GM18502 (cell line): ENCODE measurements around the gene GNG13.
"Not testable (repeated sequence)": the region's sequence is repeated elsewhere in the genome, so short reads cannot be mapped to it uniquely, and the experiment has no call there.

Experiments
- ATAC-seq: cut with Tn5 transposase; IDR thresholded peaks from one replicate; pipeline ENCODE4 v1.9.1; 2021; ENCODE audit warnings: mild to moderate bottlenecking; ENCODE audit not compliant: unreplicated experiment, poor library complexity

The GNG13 gene

DNA sequence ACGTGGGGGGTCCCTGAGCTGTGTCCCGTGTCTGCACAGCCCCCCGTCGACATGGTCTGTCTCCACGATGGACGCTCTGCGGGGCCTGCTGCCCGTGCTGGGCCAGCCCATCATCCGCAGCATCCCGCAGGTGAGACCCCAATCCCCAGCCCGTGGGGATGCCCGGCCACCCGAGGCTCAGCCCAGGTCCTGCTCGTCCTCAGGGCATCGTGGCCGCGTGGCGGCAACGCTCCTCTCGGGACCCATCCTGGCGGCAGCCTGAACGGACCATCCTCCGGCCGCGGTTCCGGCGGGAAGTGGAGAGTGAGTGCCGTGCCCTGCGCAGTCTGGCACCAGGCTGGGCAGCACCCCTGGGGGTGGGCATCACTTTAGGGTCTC is 35.1 kb downstream of the GNG13 start:
- ATAC-seq: no peak

DNA sequence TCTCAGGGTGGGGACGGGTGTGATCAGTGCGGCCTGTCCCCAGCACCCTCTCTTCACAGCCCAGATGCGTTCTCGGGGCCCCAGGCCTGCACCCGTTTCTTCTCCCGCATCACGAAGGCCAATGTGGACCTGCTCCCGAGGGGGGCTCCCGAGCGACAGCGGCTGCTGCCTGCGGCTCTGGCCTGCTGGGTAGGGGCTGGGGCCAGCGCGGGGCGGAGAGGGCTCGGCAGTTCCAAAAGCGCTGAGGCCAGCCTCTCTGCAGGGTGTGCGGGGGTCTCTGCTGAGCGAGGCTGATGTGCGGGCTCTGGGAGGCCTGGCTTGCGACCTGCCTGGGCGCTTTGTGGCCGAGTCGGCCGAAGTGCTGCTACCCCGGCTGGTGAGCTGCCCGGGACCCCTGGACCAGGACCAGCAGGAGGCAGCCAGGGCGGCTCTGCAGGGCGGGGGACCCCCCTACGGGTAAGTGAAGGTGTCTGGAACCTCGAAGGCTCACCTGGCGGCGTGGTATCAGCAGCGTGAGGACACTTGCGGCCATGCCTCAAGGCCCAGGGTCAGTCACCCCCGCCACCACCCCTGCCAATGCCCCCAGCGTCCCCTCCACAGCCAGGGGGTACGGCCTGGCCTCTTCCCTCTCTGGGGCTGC is 35.6 kb downstream of the GNG13 start:
- ATAC-seq: no peak

DNA sequence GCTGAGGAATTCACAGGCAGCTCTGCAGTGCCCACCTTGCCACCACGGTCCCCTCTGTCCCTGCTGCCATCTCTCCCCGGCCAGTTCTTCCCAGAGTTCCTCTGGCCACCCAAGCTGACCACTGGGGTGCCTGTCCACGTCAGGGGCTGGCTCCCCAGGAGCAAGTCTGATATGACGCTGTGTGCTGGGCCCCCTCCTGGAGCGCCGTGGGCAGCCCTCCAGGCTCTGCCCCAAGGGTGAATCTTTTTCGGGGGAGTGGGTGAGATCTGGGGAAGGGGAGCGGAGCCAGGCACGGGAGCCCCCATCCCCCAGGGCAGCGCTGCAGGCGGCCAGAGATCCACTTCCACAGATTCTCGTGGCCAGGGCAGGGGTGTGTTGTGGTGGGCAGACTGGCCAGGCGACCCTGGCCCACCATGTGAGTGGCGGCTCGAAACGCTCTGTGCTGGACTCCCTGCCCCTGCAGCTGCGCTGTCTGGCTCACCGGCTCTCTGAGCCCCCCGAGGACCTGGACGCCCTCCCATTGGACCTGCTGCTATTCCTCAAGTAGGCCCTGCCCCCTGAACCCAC is 36.3 kb downstream of the GNG13 start:
- ATAC-seq: no peak

DNA sequence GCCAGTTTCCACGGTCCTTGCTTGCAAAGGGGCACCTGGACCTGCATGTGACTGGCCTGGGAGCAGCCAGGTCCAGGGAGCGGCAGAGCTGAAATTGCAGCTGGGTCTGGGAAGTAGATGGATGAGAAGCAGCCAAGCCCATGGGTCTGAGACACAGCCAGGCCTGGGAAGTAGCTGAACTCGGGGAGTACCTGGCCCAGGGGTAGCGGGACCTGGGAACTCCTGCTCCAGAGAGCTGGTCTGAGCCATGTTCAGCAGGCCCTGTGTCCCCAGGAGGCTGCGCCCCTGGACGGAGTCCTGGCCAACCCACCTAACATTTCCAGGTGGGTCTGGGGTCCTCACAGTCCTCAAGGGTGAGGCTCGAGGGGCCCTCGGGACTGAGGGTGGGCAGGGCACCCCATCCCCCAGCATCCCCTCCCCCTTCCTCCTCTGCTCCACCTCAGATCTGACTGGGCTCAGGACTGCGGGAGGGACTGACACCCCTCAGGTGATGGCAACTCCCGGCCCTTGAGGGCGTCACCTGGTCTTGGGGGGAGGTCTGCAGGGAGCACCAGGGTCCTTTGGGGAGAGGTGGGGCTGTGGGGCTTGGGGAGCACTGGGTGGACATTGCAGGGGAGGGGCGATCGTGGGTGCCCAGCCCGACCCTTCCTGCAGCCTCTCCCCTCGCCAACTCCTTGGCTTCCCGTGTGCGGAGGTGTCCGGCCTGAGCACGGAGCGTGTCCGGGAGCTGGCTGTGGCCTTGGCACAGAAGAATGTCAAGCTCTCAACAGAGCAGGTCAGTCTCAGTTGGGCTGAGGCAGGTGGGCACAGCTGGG is 37.0 kb downstream of the GNG13 start:
- no peak for ATAC-seq

DNA sequence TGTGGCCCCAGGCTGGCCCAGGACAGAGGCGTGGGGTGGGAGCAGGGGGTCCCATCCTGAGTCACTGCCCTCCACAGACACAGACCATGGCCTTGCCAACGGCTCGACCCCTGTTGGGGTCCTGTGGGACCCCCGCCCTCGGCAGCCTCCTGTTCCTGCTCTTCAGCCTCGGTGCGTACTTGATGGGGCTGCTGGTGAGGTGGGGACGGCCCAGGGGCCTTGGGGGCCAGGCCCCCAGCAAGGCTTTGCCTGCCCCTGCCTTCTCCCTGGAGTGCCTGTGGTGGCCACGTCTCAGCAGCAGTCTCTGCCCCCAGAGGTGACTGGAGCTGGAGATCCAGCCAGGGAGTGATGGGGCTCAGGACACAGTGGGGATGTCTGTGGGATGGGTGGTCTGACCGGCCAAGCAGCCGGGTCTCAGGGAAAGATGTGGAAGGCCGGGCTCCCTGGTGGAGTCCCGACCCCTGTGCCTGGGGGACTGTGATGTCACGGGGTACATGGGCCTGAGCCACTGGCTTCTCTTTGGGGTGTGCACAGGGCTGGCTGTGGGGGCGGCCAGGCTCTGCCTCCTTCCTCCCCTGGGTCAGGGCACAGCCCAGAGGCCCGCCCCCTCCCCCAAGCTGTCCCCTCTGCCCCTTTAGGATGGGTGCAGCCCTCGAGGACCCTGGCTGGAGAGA is 37.8 kb downstream of the GNG13 start:
- ATAC-seq: no peak

DNA sequence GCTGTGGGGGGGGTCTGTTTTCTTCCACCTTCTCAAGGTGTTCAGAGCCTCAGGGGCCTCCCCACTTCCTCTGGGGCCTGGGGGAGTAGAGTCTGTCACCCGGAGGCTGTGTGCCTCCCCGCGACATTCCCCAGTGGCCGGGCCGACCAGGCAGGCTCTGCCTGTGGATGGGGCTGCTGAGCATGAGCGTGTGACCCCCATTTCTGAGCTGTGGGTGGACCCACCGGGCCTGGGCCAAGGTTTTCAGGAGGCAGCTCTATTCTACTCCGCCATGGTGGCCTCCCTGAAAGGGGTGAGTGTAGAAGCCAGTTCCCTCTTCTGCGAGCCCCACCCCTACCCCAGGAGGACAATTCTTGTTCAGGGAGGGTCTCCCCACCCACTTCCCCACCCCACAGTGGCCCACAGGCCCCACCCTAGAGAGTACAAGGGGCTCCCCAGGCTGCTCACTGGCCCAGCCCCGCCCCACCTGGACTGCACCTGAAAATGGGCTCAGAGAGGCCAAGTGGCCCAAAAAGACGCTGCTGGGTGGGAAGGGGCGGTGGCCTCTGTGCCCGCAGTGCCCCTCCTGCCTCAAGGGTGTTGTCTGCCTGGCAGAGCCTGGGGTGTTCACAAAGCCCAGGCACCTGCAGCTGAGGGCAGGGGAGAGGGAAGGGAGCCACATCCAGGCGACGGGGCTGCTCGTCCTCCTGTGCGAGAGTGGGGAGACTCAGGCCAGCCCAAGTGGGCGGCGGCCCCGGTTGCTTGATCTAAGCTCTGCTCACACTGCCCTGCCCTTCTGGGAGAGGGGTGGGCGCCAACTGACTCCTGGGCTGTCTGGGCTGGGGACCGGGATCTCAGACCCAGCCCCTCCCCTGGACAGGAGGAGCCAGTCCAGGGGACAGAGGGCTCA is 38.7 kb downstream of the GNG13 start:
- no peak for ATAC-seq

DNA sequence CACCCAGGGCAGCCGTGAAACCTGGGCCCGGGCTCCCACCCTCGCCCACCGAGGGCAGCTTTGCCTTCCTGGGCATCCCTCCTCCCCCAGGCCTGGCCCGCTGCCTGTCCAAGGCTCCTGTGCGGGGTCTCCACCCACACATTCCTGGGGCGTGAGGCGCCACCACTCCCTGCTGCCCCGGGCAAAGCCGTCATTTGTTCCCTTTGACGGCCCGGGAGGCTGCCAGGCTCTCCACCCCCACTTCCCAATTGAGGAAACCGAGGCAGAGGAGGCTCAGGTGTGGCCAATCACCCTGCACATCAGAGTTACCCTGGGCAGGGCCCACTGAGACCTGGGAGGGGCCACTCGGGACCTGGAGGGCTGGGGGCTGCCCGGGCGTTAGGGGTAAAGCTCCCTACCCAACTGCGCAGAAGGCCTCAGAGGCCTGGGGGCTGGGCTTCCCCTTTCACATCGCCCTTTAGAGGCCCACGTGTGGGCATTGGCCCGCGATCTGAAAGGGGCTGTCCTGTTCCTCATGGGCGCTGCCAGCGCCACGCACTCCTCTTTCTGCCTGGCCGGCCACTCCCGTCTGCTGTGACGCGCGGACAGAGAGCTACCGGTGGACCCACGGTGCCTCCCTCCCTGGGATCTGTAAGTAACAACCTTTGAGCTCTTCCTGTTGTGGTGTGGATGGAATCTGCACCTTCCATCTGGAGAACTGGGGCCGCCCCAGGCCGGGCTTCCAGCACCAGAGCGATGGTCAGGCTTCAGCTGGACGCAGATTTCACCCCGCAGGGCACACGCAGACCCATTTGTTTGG is 39.8 kb downstream of the GNG13 start, which contains the start of gene MSLN:
Gene MSLN, plus strand, starts transcription at position 190 of the 799 bp plus-strand sequence. CDS start 1,947 bp downstream, outside the sequence.
- no peak for ATAC-seq

DNA sequence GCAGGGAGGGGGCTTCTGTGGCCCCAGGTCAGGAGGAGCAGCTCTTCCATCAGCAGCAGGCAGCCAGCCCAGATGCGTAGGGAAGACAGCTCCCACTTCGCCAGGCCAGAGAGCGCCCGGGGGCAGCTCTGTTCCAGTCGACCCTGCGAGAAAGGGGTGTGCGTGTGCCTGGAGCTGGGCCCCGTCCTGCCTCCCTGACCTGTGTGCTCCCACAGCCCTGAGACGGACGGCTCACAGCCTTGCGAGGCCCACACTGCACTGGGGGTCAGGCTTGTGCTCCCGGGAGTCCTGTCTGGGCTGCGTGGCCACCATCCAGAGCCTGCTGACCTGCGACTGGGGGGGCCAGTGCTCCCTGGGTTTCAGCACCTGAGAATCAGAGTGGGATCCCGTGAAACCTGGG is 40.5 kb downstream of the GNG13 start:
- no peak for ATAC-seq

DNA sequence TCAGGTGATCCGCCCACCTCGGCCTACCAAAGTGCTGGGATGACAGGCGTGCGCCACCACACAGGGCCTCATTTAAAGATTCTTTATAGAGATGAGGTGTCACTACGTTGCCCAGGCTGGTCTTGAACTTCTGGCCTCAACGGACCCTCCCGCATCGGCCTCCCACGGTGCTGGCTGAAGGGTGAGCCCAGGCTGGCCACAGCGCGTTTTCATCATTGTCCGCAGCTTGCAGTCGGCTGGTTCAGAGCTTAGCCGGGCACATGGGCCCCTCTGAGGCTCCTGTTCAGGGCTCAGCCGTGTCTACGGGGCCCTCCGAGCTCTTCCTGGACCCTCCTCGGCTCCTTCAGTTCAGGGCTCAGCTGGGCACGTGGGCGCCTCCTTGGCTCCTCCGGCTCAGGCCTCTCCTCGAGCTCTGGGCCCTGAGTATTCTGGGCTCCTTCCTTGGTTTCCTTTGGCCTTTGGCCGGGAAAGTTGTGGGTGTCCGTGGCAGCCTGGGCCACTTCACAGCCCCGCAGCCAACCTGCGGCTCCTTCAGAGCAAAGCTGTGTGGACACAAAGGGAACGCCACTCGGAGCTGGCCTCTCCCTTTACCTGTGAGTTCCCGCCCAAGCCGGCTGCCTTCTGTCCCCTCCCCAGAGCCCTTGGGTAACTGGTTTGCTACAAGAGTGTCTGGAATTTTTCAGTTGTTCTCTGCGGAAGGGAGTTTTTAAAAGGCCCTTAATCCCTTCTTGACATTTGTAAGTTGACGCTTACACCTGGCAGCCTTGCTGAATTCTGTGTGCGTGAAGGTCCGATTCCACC is 41.2 kb downstream of the GNG13 start:
- ATAC-seq: no peak

DNA sequence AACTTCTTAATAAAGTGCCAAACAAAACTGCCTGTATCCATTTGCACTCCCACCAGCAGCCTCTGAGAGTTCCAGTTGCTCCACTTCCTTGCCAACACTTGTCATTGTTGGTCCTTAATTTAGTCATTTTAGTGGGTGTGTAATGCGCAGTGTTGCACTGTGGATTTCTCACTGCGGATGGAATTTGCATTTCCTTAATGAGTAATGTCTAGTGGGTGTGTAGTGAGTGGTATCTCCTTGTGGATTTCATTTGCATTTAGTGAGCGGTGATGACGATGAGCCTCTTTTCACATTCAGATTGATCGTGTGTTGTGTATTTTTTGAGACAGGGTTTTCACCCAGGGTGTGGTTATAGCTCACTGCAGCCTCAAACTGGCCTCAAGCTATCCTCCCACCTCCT is 44.1 kb downstream of the GNG13 start:
- ATAC-seq: no peak

DNA sequence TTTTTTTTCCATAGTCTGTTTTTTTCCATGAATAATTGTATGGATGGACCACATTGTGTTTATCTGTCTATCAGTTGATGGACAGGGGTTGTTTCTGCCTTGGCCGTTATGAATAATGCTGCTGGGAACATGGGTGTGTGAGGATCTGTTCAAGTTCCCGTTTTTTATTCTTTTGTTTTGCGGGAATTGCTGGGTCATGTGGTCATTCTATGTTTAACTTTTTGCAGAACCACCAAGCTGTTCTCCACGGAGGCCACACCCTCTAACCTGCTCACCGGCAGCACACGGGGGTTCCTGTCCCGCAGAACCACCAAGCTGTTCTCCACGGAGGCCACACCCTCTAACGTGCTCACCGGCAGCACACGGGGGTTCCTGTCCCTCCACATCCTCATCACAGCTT is 45.9 kb downstream of the GNG13 start:
- no peak for ATAC-seq

DNA sequence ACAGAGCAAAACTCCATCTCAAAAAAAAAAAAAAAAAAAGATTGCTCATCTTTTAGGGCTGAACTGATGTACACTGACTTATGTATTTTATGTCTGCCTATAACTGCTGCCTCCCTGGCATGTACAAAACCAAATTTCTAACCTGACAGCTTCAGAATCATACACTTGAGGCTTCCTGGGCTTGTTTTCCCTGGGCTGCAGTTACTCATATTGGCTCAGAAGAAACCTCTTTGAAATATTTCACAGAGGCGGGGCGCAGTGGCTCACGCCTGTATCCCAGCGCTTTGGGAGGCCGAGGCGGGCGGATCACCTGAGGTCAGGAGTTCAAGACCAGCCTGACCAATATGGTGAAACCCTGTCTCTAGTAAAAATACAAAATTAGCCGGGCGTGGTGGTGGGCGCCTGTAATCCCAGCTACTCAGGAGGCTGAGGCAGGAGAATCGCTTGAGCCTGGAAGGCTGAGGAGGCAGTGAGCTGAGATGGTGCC is 46.4 kb downstream of the GNG13 start:
- ATAC-seq: not testable (repeated sequence)

DNA sequence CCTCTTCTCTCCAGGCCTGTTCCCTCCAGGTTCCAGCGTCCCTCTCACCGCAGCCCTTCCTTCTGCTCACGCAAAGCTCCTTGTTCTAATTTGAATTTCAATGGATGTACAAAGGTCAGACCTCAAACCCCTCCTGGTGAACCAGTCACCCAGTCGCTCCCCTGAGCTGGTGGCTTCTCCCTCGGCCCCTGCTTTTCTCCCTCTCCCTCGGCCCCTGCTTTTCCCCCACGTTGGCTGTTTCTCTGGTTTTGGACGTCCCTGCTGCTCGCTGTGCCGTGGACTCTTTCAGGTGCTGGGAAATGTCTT is 48.6 kb downstream of the GNG13 start:
- ATAC-seq: no peak

DNA sequence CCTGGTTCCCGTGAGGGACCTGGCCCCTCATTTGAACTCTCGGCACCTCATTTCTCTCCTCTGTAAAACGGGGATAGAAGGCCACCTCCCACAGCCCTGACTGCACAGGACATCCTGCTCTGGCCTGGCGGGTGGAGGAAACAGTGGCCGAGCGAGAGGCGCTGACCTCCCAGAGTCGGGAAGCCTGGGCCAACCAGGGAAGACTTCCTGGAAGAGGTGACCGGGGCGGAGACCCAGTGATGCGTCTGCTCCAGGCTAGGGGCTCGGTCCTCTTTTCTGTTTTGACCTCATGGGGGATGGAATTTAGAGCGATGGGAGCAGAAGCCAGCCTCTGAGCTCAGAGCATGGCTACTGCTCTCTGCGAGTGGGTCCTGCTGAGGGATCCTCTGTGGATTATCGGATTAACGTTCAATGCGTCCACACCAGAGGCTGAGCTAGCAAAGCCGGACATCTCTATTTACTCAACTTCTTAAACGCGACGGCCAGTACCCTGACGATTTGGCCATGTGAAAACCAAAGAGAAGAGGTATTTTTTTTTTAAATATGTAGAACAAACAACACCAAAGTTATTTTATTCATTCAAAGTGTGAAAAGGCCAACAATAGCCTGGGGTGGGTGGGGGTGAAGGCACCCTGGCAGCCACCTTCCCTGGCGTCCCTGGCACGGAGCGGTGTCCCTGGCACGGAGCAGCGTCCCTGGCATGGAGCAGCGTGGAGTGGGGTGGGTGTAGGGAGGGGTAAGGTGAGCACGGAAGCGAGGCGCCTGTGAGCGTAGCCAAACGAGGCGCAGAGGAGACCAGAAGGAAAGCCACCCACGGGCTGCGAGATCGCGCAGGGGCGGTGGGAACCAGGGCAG is 49.2 kb downstream of the GNG13 start:
- ATAC-seq: no peak

DNA sequence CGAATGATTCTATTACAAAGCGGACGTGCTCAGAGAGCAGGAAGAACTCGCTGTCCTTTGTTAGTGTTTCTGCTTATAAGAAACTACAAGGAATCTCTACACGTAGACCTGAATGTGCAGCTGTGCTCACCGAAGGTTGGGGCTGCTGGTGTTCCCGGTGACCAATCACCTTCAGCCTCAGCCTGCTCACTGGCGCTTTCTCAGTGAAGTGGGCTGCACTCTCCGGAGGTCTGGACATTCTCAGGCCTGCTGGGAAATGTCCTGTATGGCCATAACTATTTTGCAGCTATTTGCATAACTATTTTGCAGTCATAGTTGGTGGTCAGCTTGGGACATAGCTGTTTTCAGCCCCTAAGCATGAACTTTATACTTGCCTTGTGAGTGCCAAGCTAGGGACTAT is 50.0 kb downstream of the GNG13 start:
- no peak for ATAC-seq

DNA sequence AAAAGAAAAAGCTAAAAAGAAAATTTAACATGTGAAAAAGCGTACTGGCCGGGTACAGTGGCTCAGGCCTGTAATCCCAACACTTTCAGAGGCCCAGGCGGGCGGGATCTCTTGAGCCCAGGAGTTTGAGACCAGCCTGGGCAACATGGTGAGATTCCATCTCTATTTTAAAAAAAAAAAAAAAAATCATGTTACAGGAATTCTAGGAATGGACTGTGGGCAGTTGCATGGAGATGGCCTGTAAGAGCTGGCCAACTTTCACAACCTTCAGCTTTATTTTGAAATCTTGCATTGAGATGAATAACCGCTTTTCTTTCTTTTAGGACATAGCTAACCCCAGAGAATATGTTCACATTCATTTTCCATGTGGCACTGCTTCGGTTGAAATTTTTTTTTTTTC is 51.5 kb downstream of the GNG13 start:
- ATAC-seq: no peak
